Kidney (tissue), 14 donors: ENCODE results near the gene ARHGEF18. TPM values are rescaled to one million over a fixed set of nuclear protein-coding genes. Genes with fewer than 3 reads are reported as not detected.

ENCODE experiments used
- DNase-seq, 5 donors: peaks; one replicate each; pipeline ENCODE4 v3.0.0-alpha.2; 2013 to 2020
- FAIRE-seq: peaks from 2 replicates; lab custom pipeline; 2012; peaks lifted over from hg19 to GRCh38; lab: Jason Lieb, UNC
- H3K27ac ChIP-seq, 2 donors: one replicate each; pipeline ENCODE4 v1.7.0; 2013; ENCODE audit warnings: low read depth in 2 of 2, low read length in 2 of 2, inconsistent platforms in 1 of 2
- H3K27me3 ChIP-seq: one replicate; pipeline ENCODE4 v1.7.1; 2013; ENCODE audit warnings: low read length, inconsistent platforms; ENCODE audit not compliant: control insufficient read depth, insufficient read depth
- H3K36me3 ChIP-seq, 3 donors: one replicate each; pipeline versions ENCODE4 v1.7.0 to v1.7.1; 2013; ENCODE audit warnings: low read length in 3 of 3, control low read depth in 1 of 3, inconsistent platforms in 1 of 3; ENCODE audit not compliant: insufficient read depth in 3 of 3, control insufficient read depth in 2 of 3
- H3K4me1 ChIP-seq, 3 donors: one replicate each; pipeline versions ENCODE4 v1.7.0 to v1.7.1; 2013; ENCODE audit warnings: low read length in 3 of 3, inconsistent platforms in 1 of 3, low read depth in 1 of 3; ENCODE audit not compliant: control insufficient read depth in 2 of 3, insufficient read depth in 2 of 3
- H3K4me3 ChIP-seq, 3 donors: one replicate each; pipeline versions ENCODE4 v1.7.0 to v1.8.1; 2013; ENCODE audit warnings: low read length in 3 of 3, control low read depth in 1 of 3, inconsistent platforms in 1 of 3
- H3K9ac ChIP-seq, 3 donors: one replicate each; pipeline versions ENCODE4 v1.7.0 to v1.7.1; 2013; ENCODE audit warnings: low read length in 3 of 3, control low read depth in 1 of 3, inconsistent platforms in 1 of 3
- H3K9me3 ChIP-seq, 3 donors: one replicate each; pipeline versions ENCODE4 v1.7.0 to v1.7.1; 2013; ENCODE audit warnings: low read length in 3 of 3, control low read depth in 1 of 3, inconsistent platforms in 1 of 3; ENCODE audit not compliant: control insufficient read depth in 2 of 3, insufficient read depth in 1 of 3
- CTCF ChIP-seq: IDR thresholded peaks from 3 replicates; pipeline ENCODE4 v1.5.1; 2012; ENCODE audit warnings: mild to moderate bottlenecking, moderate library complexity, borderline replicate concordance; ENCODE audit not compliant: insufficient read depth; ENCODE audit errors: extremely low read depth
- intact Hi-C: fragments of 100-400 bp; cut with DNase I; formaldehyde crosslinking; loops from one replicate; pipeline ENCODE4 v1.11.1; 2022
- polyA plus RNA-seq: library from polyadenylated mRNA; stranded (reverse); fragments of 350-450 nt; fragmentation: Illumina TruSeq; extraction: RNeasy Lipid Tissue Mini Kit (QIAGEN cat#74804); gene quantifications from one replicate; pipeline ENCODE4 v1.2.3, GENCODE V29; 2014; ENCODE audit warnings: low read depth, low replicate concordance; ENCODE audit not compliant: insufficient read depth
- total RNA-seq: library from RNA; stranded (reverse); fragmentation: NEBNext Ultra II Directional; extraction: Animal tissue kit (Norgen Biotek cat#: 25700); gene quantifications from one replicate; pipeline ENCODE4 v1.2.1, GENCODE V29; 2021
- donor health status: control.
- donor health status: control.
- donor health status: control.
- donor health status: control.
- donor health status: control.
- donor health status: DM: yes; HTN: yes; CAD: no.
- donor health status: Normal renal cell carcinoma (clear cell type).

Gene ARHGEF18
- total and polyA plus RNA-seq, 2 donors from 2014 or later, result 18.5 to 42.6 TPM

DNA sequence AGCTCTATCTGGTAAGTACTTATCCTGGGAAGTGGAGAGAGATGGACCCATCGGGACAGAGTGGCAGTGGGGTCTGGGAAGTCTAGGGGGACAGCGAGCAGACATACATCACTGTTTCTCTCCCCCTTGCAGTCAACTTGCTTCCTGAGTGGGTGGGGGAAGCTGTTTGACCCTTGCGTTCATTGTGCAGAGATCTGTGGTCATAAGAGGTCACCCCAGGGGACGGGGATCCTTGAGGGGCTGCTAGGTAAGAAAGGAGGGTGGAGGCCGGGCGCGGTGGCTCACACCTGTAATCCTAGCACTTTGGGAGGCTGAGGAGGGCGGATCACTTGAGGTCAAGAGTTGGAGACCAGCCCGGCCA lies 474 bp downstream of the ARHGEF18 start:
- H3K27me3 ChIP-seq, result no peaks in the 10 kb centered on the region
- H3K36me3 ChIP-seq, result no peaks in the 10 kb centered on the region
- intact Hi-C loops, result loop anchor here (10.0 kb wide), 1 partner anchor 244 kb away; no protein-coding TSS in a partner anchor
- no peak overlapping the region for H3K9ac ChIP-seq
- DNase-seq (no peak), FAIRE-seq (no peak)
- H3K4me1 ChIP-seq, result no peaks in the 10 kb centered on the region
- H3K27ac ChIP-seq, result no peak overlapping the region
- H3K9me3 ChIP-seq, result peaks cover 0 to 4% (median 0%) of the 10 kb centered on the region in 3 donors
- no peak for TF ChIP-seq CTCF
- no peak overlapping the region for H3K4me3 ChIP-seq

DNA sequence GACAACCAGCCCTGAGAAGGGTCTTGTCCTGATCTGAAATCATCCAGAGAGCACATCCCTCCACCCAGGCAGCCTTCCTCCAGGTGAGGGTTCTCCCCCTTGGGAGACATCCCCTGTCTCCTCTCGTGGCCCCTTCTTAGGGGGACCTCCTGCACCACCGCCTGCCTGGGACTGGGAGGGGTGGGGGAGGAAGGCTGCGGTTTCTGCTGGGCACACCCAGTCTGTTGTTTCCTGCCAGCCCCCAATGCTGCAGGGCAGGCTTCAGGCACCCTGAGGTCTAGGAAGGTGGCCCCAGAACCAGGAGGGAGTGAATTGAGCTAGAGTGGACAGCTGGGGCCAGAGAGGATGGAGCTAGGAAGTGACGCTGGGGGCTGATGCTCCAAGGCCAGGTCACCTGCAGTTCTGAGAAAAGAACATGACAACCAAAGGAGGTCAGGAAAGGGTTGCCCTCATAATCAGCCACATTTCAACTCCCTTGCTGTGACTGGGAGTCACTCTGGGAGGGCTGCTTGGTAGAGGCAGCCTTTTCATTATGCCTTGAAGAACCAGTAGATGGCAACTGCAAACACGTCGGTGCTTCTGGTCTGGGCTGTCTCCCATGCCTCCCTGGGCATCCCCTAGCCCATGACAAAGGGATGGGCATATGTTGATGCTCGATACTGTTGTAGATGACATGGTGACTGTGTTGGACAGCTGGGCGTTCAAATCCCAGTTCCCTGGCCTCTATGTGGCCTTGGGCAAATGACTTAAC lies 1.4 kb downstream of the ARHGEF18 start:
- Histone ChIP-seq H3K27ac (no peak overlapping the region), H3K9me3 (peaks cover 0 to 4% (median 0%) of the 10 kb centered on the region in 3 donors), H3K4me1 (no peaks in the 10 kb centered on the region), H3K36me3 (no peaks in the 10 kb centered on the region), H3K4me3 (no peak overlapping the region), H3K9ac (no peak overlapping the region), H3K27me3 (no peaks in the 10 kb centered on the region)
- intact Hi-C loops, result loop anchor here (10.0 kb wide), 1 partner anchor 245 kb away; no protein-coding TSS in a partner anchor
- DNase-seq (peak in 1 of 5 donors; percentile 72), FAIRE-seq (no peak)
- TF ChIP-seq CTCF, result no peak

DNA sequence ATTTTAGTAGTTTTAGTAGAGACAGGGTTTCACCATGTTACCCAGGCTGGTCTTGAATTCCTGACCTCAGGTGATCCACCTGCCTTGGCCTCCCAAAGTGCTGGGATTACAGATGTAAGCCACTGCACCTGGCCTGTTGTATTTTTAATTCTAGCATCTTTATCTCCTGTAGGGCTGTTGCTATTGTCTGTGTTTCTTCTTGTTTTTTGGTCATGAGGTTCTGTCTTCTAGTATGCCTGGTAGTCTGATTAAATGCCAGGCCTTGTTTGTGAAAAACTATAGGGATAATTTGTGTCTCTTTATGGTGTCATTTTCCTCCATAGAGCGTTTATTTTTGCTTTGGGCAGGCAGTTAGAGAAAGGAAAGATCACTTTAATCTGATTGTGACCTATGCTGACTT lies 3.1 kb downstream of the ARHGEF18 start:
- H3K36me3 ChIP-seq, result no peaks in the 10 kb centered on the region
- no peaks in the 10 kb centered on the region for H3K27me3 ChIP-seq
- peaks cover 0 to 4% (median 0%) of the 10 kb centered on the region in 3 donors for H3K9me3 ChIP-seq
- FAIRE-seq, result no peak
- H3K4me1 ChIP-seq, result no peaks in the 10 kb centered on the region
- H3K4me3 ChIP-seq, result no peak overlapping the region
- H3K27ac ChIP-seq, result no peak overlapping the region
- no peak overlapping the region for H3K9ac ChIP-seq
- intact Hi-C loops, result no loop called here
- no peak for DNase-seq
- no peak for TF ChIP-seq CTCF
